RPMI7951 (cell line): Measurements from ENCODE around the gene KCNH3. TPM values are rescaled to one million over a fixed set of nuclear protein-coding genes. Genes with fewer than 3 reads are reported as not detected.
"Not testable (repeated sequence)": the region's sequence is repeated elsewhere in the genome, so short reads cannot be mapped to it uniquely, and the experiment has no call there.

Experiments
- DNase-seq: peaks from one replicate; pipeline ENCODE4 v3.0.0-alpha.2; 2012; ENCODE audit warnings: low read depth
- total RNA-seq: library from RNA; depleted of rRNA; stranded (reverse); fragments of >200 nt; shearing (Covaris generic); gene quantifications from 2 replicates; pipeline ENCODE4 v1.2.3, GENCODE V29; 2014; rRNA removed

KCNH3 gene
- 0.20 and 0.24 TPM in 2 replicates for total RNA-seq

- peak; percentile 79 for DNase-seq
These were observed at the start of gene KCNH3 for GRCh38 chr12:49538510-49539403. Gene KCNH3, plus strand, starts transcription at chr12:49539030. Its CDS starts 387 bp downstream, at chr12:49539417.

- DNase-seq, result no peak
These were observed 49.7 kb upstream of the KCNH3 start for GRCh38 chr12:49489154-49489553.

GRCh38 chr12:49489720-49490119, 49.1 kb upstream of the KCNH3 start:
- peak; percentile 81 for DNase-seq

GRCh38 chr12:49491823-49492222, 47.0 kb upstream of the KCNH3 start:
- DNase-seq, result no peak

GRCh38 chr12:49493900-49494299, 44.9 kb upstream of the KCNH3 start:
- no peak for DNase-seq

GRCh38 chr12:49496417-49497360, 42.1 kb upstream of the KCNH3 start:
- no peak for DNase-seq

GRCh38 chr12:49501895-49502294, 36.9 kb upstream of the KCNH3 start:
- no peak for DNase-seq

GRCh38 chr12:49502590-49502989, 36.2 kb upstream of the KCNH3 start:
- no peak for DNase-seq

- DNase-seq, result no peak
These were observed 35.1 kb upstream of the KCNH3 start for GRCh38 chr12:49503674-49504180.

- DNase-seq, result no peak
These were observed 33.2 kb upstream of the KCNH3 start for GRCh38 chr12:49505672-49506071.

GRCh38 chr12:49507139-49507538, 31.7 kb upstream of the KCNH3 start:
- peak; percentile 56 for DNase-seq

- not testable (repeated sequence) for DNase-seq
These were observed 29.1 kb upstream of the KCNH3 start for GRCh38 chr12:49509681-49510080.

GRCh38 chr12:49511410-49511809, 27.4 kb upstream of the KCNH3 start:
- DNase-seq, result no peak

- DNase-seq, result no peak
These were observed 26.3 kb upstream of the KCNH3 start for GRCh38 chr12:49512546-49512945.

GRCh38 chr12:49515266-49515665, 23.6 kb upstream of the KCNH3 start:
- peak; percentile 71 for DNase-seq

- DNase-seq, result peak; percentile 42
These were observed 19.8 kb upstream of the KCNH3 start for GRCh38 chr12:49518914-49519573.

- DNase-seq, result no peak
These were observed 19.3 kb upstream of the KCNH3 start for GRCh38 chr12:49519574-49519936.

GRCh38 chr12:49521389-49521788, 17.4 kb upstream of the KCNH3 start:
- no peak for DNase-seq

GRCh38 chr12:49524660-49525324, 14.0 kb upstream of the KCNH3 start:
- DNase-seq, result no peak

GRCh38 chr12:49525942-49526341, 12.9 kb upstream of the KCNH3 start:
- no peak for DNase-seq
